ENCODE data around the gene MUS81. TPM values are rescaled to one million over a fixed set of nuclear protein-coding genes. Genes with fewer than 3 reads are reported as not detected.
"Not testable (repeated sequence)": the region's sequence is repeated elsewhere in the genome, so short reads cannot be mapped to it uniquely, and the experiment has no call there.

MUS81 gene
- total RNA-seq, 1 donor from 2014 or later = 58.4 TPM

- Histone ChIP-seq H3K36me3 (ENCODE audit: control insufficient read depth, insufficient read depth, low read length) (no peaks in the 10 kb centered on the region), H3K27me3 (ENCODE audit: control insufficient read depth, insufficient read depth, low read length) (no peaks in the 10 kb centered on the region), H3K4me3 (ENCODE audit: low read depth, low read length) (no peak overlapping the region)
- TF ChIP-seq CTCF (IDR thresholded peaks at IDR 0.05; ENCODE audit: insufficient read depth, low read length, severe bottlenecking) = no peak
- FAIRE-seq (no peak), DNase-seq (ENCODE audit: low read depth) (no peak)
Measured at GRCh38 chr11:65843811-65844210, 16.4 kb upstream of the MUS81 start.

DNA sequence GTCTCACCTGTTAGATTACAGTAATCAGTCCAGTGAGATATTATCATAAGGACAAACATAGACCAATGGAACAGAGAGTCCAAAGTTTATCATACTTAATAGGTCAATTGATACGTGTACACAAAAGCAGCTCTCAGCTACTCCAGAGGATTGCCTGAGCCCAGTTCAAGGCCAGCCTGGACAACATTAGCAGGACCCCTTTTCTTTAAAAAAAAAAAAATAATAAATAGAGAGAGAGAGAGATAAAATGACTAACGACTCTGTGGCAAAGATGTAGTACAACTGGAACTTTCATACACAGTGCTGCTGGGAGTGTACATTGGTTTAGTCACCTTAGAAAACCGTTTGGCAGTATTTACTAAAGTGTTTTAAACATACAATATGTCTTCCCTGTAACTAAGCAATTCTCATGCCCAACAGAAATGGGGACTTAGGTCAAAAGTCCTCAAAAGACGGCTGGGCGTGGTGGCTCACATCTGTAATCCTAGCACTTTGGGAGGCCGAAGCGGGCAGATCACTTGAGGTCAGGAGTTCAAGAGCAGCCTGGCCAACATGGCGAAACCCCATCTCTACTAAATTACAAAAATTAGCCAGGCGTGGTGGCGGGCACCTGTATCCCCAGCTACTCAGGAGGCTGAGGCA, 15.9 kb upstream of the MUS81 start:
- FAIRE-seq (no peak), DNase-seq (ENCODE audit: low read depth) (no peak)
- no peaks in the 10 kb centered on the region for H3K27me3 ChIP-seq (ENCODE audit: control insufficient read depth, insufficient read depth, low read length)
- TF ChIP-seq CTCF (IDR thresholded peaks at IDR 0.05; ENCODE audit: insufficient read depth, low read length, severe bottlenecking) = no peak
- H3K36me3 ChIP-seq (ENCODE audit: control insufficient read depth, insufficient read depth, low read length) = no peaks in the 10 kb centered on the region
- H3K4me3 ChIP-seq (ENCODE audit: low read depth, low read length) = no peak overlapping the region

DNA sequence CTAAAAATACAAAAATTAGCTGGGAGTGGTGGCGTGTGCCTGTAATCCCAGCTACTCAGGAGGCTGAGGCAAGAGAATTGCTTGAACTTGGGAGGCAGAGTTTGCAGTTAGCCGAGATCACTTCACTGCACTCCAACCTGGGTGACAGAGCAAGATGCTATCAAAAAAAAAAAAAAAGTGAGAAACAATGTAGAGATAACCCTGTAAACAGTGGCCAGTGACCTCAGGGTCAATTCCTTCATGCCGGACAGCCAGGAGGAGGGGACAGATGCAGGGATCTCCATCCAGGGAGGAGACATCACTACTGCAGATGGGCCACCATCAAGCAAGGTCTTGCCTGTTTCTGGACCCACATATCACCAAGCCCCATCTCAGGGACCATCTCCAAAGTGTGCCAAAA, 12.5 kb upstream of the MUS81 start:
- Histone ChIP-seq H3K36me3 (ENCODE audit: control insufficient read depth, insufficient read depth, low read length) (peaks cover 2% of the 10 kb centered on the region), H3K4me3 (ENCODE audit: low read depth, low read length) (no peak overlapping the region), H3K27me3 (ENCODE audit: control insufficient read depth, insufficient read depth, low read length) (no peaks in the 10 kb centered on the region)
- DNase-seq (ENCODE audit: low read depth) (no peak), FAIRE-seq (no peak)
- TF ChIP-seq CTCF (IDR thresholded peaks at IDR 0.05; ENCODE audit: insufficient read depth, low read length, severe bottlenecking) = no peak

GRCh38 chr11:65848693-65849092, 11.5 kb upstream of the MUS81 start:
- not testable (repeated sequence) for FAIRE-seq; H3K27me3 ChIP-seq (ENCODE audit: control insufficient read depth, insufficient read depth, low read length); H3K4me3 ChIP-seq (ENCODE audit: low read depth, low read length); DNase-seq (ENCODE audit: low read depth)
- H3K36me3 ChIP-seq (ENCODE audit: control insufficient read depth, insufficient read depth, low read length) = peaks cover 10% of the 10 kb centered on the region

DNA sequence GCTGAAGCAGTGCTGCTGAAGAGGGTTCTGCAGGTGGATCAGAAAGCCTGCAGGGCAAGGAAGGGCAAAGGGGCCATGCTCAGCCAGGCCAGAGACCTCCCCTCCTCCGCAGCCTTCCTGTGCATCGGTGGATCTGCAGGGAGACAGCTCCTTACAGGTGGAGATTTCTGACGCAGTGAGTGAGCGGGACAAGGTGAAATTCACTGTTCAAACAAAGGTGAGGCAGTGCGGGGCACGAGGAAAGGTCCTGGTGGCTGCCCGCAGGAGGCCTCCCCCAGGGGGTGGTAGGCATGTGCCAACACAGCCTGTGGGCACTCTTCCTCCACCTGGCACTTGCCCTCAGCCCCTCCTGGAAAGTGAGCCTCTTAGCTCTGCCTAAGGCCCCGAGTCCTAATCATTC, 10.9 kb upstream of the MUS81 start:
- Histone ChIP-seq H3K4me3 (ENCODE audit: low read depth, low read length) (no peak overlapping the region), H3K27me3 (ENCODE audit: control insufficient read depth, insufficient read depth, low read length) (no peaks in the 10 kb centered on the region), H3K36me3 (ENCODE audit: control insufficient read depth, insufficient read depth, low read length) (peaks cover 15% of the 10 kb centered on the region)
- FAIRE-seq (no peak), DNase-seq (ENCODE audit: low read depth) (no peak)
- TF ChIP-seq CTCF (IDR thresholded peaks at IDR 0.05; ENCODE audit: insufficient read depth, low read length, severe bottlenecking) = no peak

DNA sequence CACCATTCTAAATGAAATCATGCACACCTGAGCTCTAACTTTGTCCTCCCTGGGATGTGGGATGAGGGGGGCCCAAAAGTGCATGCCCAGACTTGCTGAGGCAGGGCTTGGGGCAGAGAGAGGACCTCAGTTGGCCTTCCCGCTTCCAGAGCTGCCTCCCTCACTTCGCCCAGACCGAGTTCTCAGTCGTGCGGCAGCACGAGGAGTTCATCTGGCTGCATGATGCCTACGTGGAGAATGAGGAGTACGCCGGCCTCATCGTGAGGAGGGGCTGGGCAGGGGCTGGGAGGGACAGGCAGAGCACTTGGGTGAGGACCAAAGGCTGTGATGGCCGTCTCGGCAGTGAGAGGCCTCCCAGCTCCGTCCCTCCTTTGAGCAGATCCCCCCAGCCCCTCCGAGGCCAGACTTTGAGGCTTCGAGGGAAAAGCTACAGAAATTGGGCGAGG, 10.4 kb upstream of the MUS81 start:
- no peak for TF ChIP-seq CTCF (IDR thresholded peaks at IDR 0.05; ENCODE audit: insufficient read depth, low read length, severe bottlenecking)
- no peak for DNase-seq (ENCODE audit: low read depth)
- FAIRE-seq = no peak
- Histone ChIP-seq H3K27me3 (ENCODE audit: control insufficient read depth, insufficient read depth, low read length) (no peaks in the 10 kb centered on the region), H3K36me3 (ENCODE audit: control insufficient read depth, insufficient read depth, low read length) (peaks cover 17% of the 10 kb centered on the region), H3K4me3 (ENCODE audit: low read depth, low read length) (no peak overlapping the region)

All from bronchial epithelial cell (primary cell).